Lower leg skin (tissue), 3 donors: ENCODE results near the gene ZNF534.

ENCODE experiments used
- POLR2A ChIP-seq, 2 donors: fragments of 450-650 bp; IDR thresholded peaks; one replicate each; pipeline ENCODE4 v1.6.1; 2016 to 2017; ENCODE audit warnings: antibody characterized with exemption in 2 of 2, mild to moderate bottlenecking in 1 of 2, moderate library complexity in 1 of 2
- TF ChIP-seq, protein P1 (sequence below), 3 donors: fragments of 450-650 bp; IDR thresholded peaks; one replicate each; pipeline ENCODE4 v1.5.1; 2016; ENCODE audit warnings: antibody characterized with exemption in 3 of 3, mild to moderate bottlenecking in 3 of 3, moderate library complexity in 2 of 3

DNA sequence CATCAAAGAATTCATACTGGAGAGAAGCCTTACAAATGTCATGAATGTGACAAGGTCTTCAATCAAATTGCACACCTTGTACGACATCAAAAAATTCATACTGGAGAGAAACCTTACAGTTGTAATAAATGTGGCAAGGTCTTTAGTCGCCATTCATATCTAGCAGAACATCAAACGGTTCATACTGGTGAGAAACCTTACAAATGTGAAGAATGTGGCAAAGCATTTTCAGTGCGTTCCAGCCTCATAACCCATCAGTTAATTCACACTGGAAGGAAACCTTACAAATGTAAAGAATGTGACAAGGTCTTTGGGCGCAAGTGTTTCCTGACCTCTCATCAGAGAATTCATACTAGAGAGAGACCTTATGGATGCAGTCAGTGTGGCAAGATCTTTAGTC is 13.2 kb upstream of the ZNF534 start:
- TF ChIP-seq POLR2A (IDR thresholded peaks at IDR 0.05), result no peak
- TF ChIP-seq, protein P1, sequence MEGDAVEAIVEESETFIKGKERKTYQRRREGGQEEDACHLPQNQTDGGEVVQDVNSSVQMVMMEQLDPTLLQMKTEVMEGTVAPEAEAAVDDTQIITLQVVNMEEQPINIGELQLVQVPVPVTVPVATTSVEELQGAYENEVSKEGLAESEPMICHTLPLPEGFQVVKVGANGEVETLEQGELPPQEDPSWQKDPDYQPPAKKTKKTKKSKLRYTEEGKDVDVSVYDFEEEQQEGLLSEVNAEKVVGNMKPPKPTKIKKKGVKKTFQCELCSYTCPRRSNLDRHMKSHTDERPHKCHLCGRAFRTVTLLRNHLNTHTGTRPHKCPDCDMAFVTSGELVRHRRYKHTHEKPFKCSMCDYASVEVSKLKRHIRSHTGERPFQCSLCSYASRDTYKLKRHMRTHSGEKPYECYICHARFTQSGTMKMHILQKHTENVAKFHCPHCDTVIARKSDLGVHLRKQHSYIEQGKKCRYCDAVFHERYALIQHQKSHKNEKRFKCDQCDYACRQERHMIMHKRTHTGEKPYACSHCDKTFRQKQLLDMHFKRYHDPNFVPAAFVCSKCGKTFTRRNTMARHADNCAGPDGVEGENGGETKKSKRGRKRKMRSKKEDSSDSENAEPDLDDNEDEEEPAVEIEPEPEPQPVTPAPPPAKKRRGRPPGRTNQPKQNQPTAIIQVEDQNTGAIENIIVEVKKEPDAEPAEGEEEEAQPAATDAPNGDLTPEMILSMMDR (IDR thresholded peaks at IDR 0.05), result no peak
